Measurements from ENCODE around the gene PCSK5. TPM values are rescaled to one million over a fixed set of nuclear protein-coding genes. Genes with fewer than 3 reads are reported as not detected.

Gene PCSK5
- total RNA-seq, 2 experiments from 2014 or later = 14.4 to 15.2 TPM

GRCh38 chr9:76333964-76334363 lies 443.5 kb downstream of the PCSK5 start:
- H3K9me3 ChIP-seq (ENCODE audit: control insufficient read depth in 1 of 2, insufficient read depth in 1 of 2, low read length in 2 of 2) = no peaks in the 10 kb centered on the region
- TF ChIP-seq, protein P1, sequence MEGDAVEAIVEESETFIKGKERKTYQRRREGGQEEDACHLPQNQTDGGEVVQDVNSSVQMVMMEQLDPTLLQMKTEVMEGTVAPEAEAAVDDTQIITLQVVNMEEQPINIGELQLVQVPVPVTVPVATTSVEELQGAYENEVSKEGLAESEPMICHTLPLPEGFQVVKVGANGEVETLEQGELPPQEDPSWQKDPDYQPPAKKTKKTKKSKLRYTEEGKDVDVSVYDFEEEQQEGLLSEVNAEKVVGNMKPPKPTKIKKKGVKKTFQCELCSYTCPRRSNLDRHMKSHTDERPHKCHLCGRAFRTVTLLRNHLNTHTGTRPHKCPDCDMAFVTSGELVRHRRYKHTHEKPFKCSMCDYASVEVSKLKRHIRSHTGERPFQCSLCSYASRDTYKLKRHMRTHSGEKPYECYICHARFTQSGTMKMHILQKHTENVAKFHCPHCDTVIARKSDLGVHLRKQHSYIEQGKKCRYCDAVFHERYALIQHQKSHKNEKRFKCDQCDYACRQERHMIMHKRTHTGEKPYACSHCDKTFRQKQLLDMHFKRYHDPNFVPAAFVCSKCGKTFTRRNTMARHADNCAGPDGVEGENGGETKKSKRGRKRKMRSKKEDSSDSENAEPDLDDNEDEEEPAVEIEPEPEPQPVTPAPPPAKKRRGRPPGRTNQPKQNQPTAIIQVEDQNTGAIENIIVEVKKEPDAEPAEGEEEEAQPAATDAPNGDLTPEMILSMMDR (IDR thresholded peaks at IDR 0.05) = no peak
- POLR2A ChIA-PET = no interaction called here

DNA sequence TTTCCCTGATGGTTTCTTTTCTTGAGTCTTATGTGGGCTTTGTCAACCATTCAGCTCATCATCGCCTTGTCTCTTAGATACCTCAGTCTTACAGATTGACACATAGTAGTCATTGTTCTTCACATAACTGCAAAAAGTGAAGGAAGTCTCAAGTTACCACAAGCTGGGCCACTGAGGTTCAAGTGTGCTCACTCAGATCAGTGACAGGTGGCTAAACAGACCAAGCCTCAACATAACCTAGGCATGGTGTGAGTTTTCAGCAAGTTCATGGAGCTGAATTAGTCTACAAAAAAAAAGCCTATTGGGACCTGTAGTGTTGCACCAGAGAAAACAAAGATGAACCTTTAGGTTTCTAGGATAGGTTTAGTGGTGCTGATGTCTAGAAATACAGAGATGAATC lies 445.6 kb downstream of the PCSK5 start:
- ChIA-PET CTCF (interaction anchor here (0.6 kb wide), 1 partner anchor 19 kb away, joined by 3 read pairs; no protein-coding TSS in a partner anchor), POLR2A (interaction anchor here (0.6 kb wide), 1 partner anchor 393 kb away, joined by 3 read pairs; no protein-coding TSS in a partner anchor)
- TF ChIP-seq, protein P1 (IDR thresholded peaks at IDR 0.05) = no peak
- Mint-ChIP-seq H3K4me1 (ENCODE audit: low read depth) (no peaks in the 10 kb centered on the region), H3K27me3 (peaks cover 14% of the 10 kb centered on the region), H3K27ac (no peak overlapping the region), H3K9me3 (no peaks in the 10 kb centered on the region), H3K36me3 (ENCODE audit: low read depth) (no peaks in the 10 kb centered on the region), H3K4me3 (no peak overlapping the region)
- intact Hi-C loops (cut with DNase I, micrococcal nuclease) = no loop called here
- Histone ChIP-seq H3K4me1 (ENCODE audit: insufficient read depth, low read length) (no peaks in the 10 kb centered on the region), H3K4me3 (ENCODE audit: low read length) (no peak overlapping the region), H3K27me3 (ENCODE audit: control insufficient read depth in 1 of 2, insufficient read depth in 2 of 2, low read length in 2 of 2) (peaks cover 0 to 3% of the 10 kb centered on the region in 2 experiments), H3K9me3 (ENCODE audit: control insufficient read depth in 1 of 2, insufficient read depth in 1 of 2, low read length in 2 of 2) (no peaks in the 10 kb centered on the region), H3K36me3 (ENCODE audit: insufficient read depth, low read length) (no peaks in the 10 kb centered on the region), H3K27ac (ENCODE audit: low read depth in 1 of 2, low read length in 2 of 2) (no peak overlapping the region)
- no peak for ATAC-seq (ENCODE audit: poor library complexity)
- DNase-seq = no peak

More at GRCh38 chr9:76333964-76334363, 443.5 kb downstream of the PCSK5 start:
- Mint-ChIP-seq H3K4me1 (ENCODE audit: low read depth) (no peaks in the 10 kb centered on the region), H3K9me3 (no peaks in the 10 kb centered on the region), H3K27me3 (peaks cover 15% of the 10 kb centered on the region), H3K4me3 (no peak overlapping the region), H3K27ac (no peak overlapping the region), H3K36me3 (ENCODE audit: low read depth) (no peaks in the 10 kb centered on the region)
- Histone ChIP-seq H3K4me1 (ENCODE audit: insufficient read depth, low read length) (no peaks in the 10 kb centered on the region), H3K4me3 (ENCODE audit: low read length) (no peak overlapping the region), H3K27me3 (ENCODE audit: control insufficient read depth in 1 of 2, insufficient read depth in 2 of 2, low read length in 2 of 2) (peaks cover 0 to 3% of the 10 kb centered on the region in 2 experiments), H3K27ac (ENCODE audit: low read depth in 1 of 2, low read length in 2 of 2) (no peak overlapping the region), H3K36me3 (ENCODE audit: insufficient read depth, low read length) (no peaks in the 10 kb centered on the region)
- ATAC-seq (ENCODE audit: poor library complexity) (no peak), DNase-seq (no peak)
- intact Hi-C loops (cut with DNase I, micrococcal nuclease) = no loop called here
- CTCF ChIA-PET = no interaction called here

GRCh38 chr9:76338418-76338817 lies 447.9 kb downstream of the PCSK5 start:
- TF ChIP-seq, protein P1 (IDR thresholded peaks at IDR 0.05) = no peak
- Histone ChIP-seq H3K27me3 (ENCODE audit: control insufficient read depth in 1 of 2, insufficient read depth in 2 of 2, low read length in 2 of 2) (no peaks in the 10 kb centered on the region), H3K4me3 (ENCODE audit: low read length) (no peak overlapping the region), H3K36me3 (ENCODE audit: insufficient read depth, low read length) (no peaks in the 10 kb centered on the region), H3K4me1 (ENCODE audit: insufficient read depth, low read length) (no peaks in the 10 kb centered on the region), H3K27ac (ENCODE audit: low read depth in 1 of 2, low read length in 2 of 2) (no peak overlapping the region), H3K9me3 (ENCODE audit: control insufficient read depth in 1 of 2, insufficient read depth in 1 of 2, low read length in 2 of 2) (peaks cover 0 to 5% of the 10 kb centered on the region in 2 experiments)
- no peaks in the 10 kb centered on the region for H3K9me3 Mint-ChIP-seq
- H3K4me3 Mint-ChIP-seq = no peak overlapping the region
- ChIA-PET POLR2A (no interaction called here), CTCF (no interaction called here)
- ATAC-seq (ENCODE audit: poor library complexity) (no peak), DNase-seq (no peak)
- peaks cover 21% of the 10 kb centered on the region for H3K27me3 Mint-ChIP-seq
- no peak overlapping the region for H3K27ac Mint-ChIP-seq
- intact Hi-C loops (cut with DNase I, micrococcal nuclease) = no loop called here
- no peaks in the 10 kb centered on the region for H3K36me3 Mint-ChIP-seq (ENCODE audit: low read depth)
- H3K4me1 Mint-ChIP-seq (ENCODE audit: low read depth) = no peaks in the 10 kb centered on the region

Measured in CD4-positive, alpha-beta T cell (primary cell).